Measurements from ENCODE around the gene PACRG. TPM values are rescaled to one million over a fixed set of nuclear protein-coding genes. Genes with fewer than 3 reads are reported as not detected.

The PACRG gene
- total RNA-seq, 1 donor from 2014 or later = under 0.01 TPM

DNA sequence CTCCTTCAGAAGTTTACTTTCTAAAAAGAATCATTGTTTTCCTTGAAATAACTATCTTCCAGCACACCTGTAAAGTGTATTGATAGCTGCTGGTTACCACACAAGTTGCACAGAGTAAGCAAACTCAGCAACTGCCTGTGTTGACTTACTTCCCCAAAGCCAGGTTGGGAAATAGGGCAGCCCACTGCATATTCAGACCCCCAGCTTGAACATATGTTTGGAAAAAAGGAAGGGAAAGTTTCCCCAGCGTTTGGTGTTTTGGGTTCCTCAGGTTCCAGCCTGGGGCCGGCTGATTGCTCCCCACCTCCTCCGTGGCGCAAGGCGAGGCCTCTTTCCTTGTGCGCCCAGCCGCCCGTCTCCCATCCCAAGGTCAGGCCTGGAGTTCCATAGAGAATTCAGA lies 616.6 kb downstream of the PACRG start:
- DNase-seq (ENCODE audit: low read depth in 2 of 2) = no peak

DNA sequence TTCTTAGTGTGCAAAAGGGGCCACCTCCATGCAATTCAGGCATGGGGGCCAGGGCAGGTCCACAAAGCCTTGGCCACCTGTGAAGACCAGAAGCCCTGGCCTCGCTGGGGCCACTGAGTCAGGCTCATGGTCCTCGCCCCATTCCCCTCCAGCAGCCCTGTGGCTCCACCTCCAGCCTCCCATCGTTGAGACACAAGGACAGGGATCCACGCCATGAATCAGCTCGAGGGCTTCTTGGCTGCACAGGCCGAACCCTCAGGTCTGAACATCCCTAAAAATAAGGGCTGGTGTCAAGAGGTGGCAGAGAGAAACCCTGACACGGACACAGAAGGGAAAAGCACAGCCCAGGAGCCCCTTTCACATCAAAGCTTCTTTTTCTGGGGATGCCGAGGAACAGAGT lies 618.2 kb downstream of the PACRG start:
- no peak for DNase-seq (ENCODE audit: low read depth in 2 of 2)

DNA sequence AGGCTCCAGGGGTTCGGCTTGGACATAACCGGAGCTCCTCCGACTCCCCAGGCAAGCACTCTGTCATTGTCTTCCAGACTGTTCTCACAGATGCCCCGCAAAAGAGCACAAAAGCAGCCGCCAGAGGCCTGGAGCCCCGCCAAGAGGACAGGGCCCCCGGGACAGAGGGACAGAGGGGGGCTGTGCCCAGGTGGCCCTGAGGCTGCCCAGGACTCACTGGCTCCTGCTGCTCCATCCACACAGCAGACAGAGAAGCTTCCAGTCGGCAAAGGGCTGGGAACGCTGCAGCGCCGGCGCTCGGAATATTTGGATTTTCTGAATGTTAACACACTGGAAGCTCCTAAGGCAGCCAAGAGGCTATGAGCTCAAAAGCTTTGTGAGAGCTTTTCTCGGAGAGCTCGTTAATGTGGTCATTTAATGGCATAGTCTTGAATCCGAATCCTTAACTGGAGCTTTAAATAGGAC lies 618.8 kb downstream of the PACRG start:
- DNase-seq (ENCODE audit: low read depth in 2 of 2) = no peak

DNA sequence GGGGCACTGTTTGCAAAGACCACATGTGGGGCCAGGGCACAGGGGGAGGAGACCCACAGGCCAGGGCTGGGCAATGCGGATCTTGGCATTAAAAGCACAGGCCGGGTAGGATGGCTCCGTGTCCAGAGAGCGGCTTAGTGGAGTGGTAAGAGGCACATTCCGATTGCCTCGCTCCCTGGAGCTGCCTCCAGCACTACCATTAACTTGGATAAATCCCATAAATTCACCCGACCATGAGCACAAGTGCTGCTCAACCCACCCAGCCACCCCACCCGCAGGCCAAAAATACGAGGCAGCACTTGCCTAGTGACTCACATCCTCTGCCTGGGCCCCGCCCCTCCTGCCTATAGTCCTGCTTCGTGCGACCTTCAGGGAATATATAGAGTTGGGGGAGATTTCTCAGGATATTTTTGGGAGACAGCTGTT lies 619.3 kb downstream of the PACRG start:
- DNase-seq (ENCODE audit: low read depth in 2 of 2) = no peak

DNA sequence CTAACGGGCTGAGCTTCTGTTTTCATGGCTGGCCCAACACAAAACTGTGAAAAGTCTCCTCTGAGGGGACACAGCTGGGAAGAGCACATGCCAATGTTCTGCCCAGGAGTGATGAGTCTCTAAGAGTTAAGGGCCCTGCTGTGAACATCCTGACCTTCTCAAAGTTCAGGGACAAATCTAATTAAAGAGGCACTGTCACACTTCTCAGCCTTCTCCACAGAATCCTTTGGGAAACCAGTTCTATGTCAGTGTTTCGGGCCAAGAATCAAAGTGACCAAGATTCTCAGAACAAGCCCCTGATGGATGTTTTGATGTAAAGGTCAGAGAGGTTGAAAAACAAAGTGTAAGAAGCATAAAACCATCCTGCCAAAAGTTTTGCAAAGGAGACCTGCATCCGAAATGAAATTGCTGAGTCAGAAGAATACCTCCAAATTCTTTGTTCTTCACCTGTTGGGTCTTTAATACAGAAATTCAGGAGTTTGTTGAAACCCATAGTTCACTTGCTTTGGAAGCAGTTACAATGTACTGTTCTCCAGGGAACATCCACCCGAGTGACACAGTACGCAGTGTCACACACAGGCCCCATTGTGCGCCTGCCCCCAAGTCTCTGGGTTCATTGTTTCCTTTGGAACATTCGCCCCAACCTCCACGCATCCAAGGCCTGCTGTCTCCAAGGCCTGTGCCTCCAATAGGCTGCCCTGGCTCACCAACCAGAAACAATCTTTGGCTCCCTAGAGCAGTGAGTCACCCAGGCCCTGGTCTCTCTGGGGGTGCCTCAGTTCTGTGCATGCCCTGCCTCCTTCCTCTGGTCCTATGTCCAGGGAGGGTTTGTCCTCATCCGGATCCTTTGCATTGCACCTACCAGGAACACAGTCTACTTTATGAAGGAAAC lies 621.3 kb downstream of the PACRG start:
- no peak for DNase-seq (ENCODE audit: low read depth in 2 of 2)

DNA sequence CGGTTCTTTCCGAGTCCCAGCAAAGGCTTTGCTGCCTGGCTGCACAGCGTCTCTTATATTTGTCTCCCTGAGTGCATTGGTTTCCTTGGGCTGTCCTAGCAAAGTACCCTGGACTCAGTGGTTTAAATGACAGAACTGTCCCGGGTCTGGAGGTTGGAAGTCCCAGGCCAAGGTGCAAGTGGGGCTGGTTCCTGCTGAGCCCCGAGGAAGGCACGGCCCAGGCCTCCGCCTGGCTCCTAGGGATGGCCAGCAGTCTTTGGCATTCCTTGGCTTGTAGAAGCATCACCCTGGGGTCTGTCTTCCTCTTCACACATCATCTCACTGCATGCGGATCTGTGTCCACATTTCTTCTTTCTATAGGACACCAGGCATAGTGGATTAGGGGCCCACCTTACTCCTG lies 621.9 kb downstream of the PACRG start:
- DNase-seq (ENCODE audit: low read depth in 2 of 2) = no peak

DNA sequence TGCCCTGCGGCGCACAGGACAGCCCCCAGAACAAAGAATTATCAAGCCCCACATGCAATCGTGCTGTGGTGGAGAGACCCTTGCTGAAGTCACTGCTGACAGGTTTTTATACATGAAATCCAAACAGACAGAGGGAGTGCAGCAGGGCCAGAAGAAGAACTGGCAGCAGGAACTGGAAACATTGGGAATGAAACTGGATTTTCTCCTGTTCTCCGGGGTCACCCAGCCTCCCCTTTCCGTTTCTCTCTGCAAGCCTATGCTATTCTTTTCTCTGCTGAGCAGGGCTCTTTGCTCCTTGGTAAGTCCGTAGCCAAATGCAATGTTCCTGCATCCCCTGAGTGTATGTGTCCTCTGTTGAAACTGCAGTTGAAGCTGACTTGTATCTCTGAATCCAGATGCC lies 623.2 kb downstream of the PACRG start:
- DNase-seq (ENCODE audit: low read depth in 2 of 2) = no peak

DNA sequence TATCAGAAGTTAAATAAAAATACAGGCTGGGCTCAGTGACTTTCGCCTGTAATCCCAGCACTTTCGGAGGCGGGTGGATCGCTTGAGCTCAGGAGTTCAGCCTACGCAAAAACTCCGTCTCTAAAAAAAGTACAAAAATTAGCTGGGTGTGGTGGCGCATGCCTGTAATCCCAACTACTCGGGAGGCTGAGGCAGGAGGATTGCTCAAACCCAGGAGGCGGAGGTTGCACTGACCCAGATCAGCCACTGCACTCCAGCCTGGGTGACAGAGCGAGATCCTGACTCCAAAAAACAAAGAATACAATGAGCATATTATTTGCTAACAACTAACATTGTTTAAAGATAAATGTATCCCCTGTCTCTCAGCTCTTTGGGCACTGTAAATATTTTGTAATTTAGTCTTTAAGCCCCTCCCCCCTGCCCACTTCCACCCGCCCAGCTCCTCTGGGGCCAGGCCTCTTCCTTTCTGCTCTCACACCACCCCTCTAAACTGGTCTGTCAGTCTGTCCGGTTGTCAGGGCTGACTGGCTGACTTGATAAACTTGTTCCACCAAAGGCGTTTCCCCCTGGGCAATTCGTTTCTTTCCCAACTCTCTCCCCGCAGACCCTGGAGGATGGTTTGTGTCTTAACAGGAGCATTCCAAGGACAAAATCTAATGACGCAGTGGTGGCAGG lies 624.4 kb downstream of the PACRG start:
- DNase-seq (ENCODE audit: low read depth in 2 of 2) = no peak

DNA sequence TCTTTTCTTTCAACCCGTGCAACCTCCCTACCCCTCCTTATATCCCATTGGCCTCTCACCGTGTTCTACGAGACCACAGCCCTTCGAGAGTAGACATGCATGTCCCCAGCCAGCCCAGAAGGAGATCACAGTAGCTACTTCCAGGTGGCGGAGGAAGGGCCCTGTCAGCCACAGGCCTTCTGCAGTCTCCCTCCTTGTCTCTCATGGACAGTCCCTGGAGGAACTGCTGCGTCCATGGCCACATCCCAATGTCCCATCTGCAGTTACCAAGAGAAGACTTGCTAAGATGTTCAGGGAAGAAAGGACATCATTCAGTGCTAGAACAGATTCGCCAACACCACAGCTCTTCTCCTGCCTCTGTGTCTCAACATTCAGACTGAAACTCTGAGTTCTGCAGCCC lies 625.2 kb downstream of the PACRG start:
- no peak for DNase-seq (ENCODE audit: low read depth in 2 of 2)

DNA sequence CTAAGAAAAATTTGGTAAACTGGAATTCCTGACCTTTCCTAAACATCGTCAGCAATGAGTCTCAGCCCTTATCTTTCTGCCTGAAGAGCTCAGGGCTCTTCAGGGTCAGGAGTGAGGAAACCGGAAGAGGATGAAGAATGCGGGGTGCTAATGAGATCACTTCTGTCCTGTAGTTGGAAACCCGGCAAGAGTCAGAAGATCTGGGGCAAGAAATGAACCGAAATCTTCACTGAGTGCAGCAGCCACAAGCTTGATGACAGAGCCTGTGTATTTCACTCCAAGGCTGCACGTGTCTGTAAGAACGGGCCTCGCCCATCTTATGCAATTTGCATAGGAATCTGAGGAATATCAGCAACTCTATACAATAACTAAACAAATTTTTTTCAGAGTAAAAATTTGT lies 626.3 kb downstream of the PACRG start:
- peak in 1 of 2 donors; percentile 39 for DNase-seq (ENCODE audit: low read depth in 2 of 2)

DNA sequence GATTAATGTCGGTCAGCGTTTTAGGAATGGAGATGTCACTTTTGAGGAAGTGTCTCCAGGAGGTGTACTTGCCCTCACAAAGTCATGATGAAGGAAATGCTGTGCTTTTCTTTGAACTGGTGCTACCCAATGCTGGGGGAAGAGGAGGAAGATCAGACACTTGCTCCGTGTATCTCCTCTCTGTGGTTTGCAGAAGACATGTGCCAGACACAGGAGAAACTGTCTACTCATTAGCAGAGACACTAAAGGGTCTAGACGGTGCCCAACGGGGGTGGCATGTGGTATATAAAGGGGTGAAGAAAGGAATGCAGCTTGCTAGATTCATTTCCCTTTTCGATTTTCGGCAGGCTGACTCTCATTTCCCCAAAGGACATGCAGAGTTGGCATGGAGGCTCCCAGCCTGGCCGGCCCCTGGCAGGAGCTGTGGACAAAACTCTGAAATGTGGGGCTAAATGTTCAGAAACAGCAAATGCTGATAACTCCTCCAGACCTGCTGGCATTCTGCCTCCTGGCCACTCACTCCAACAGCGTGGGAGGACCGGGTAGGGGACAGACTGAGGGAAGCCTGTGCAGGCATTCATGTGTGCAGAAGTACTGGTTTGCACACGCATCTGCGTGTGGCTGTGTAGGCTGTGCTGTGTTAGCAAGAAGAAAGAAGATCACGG lies 627.1 kb downstream of the PACRG start:
- DNase-seq (ENCODE audit: low read depth in 2 of 2) = peak in 1 of 2 donors; percentile 70

DNA sequence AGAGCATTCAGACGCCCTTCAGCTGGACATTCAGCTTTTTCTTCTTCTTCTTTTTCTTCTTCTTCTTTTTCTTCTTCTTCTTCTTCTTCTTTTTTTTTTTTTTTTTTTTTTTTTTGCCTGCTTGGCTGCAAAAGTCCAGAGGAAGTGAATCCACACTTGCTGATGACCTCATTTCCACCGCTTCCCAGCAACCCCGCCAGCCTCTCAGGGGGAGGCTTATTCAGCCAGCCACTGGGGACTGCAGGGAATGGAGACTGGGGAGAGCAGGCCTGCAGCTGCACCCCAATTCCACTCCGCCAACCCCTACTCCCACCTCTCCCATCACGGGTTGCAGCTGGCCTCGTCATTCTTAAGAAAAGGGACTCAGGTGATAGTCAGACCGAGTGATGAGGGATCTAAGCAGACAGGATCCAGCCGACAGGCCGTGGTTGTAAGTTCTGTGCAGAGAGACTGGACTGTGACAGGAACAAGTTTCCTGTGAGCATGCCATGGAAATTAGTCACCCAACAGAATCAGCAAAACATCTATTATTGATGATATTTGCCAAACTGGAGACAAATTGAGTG lies 627.7 kb downstream of the PACRG start:
- peak; percentile 74 to 84 for DNase-seq (ENCODE audit: low read depth in 2 of 2)

DNA sequence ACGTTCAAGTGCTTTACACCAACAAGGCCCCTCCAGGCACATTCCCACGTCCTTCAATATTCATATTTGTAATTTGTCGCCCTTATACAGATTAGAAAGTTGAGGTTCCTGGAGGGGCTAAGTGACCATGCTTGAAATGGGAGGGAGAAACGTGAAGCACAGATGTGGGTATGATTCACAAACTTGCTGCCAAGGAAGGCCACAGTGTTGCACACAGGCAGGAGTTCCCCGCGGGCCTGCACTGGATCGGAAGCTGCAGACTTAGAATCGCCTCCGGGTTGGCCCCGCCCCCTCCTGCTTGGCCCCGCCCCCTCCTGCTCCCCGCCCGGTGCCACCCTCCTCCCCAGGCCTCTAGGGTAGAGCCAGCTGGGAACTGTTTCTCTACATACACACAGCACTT lies 628.5 kb downstream of the PACRG start:
- peak in 1 of 2 donors; percentile 80 for DNase-seq (ENCODE audit: low read depth in 2 of 2)

DNA sequence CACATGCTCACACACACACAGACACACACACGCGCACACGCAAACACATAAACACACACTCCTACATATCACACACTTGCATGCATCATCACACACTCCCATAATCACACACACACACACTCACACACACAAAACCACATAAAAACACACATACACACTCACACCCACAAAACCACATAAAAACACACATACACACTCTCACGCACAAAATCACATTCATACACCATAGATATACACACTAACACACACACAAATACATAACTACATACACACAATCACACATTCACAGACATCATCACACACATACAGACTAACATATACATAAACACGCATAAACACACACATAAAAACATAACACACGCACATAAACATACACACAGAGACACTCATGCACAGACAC lies 629.0 kb downstream of the PACRG start:
- no peak for DNase-seq (ENCODE audit: low read depth in 2 of 2)

DNA sequence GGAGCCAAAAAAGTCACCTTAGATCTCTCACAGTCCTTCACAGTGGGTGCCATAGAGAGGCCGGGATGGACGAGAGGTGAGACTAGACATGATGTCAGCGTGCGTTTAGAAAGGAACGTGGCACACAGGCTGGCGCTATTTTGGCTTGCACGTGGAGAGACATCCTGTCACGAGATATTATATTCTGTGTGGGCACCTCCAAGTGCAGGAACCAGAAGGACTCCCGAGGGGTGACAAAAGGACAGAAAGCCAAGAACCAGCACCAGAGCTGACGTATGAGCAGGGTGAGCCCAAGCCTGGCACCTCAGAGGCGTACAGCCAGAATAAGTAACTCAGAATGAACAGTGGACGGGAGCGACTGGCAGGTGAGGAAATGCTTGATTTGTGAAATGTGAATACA lies 636.9 kb downstream of the PACRG start:
- DNase-seq (ENCODE audit: low read depth in 2 of 2) = no peak

Other genes with a start within 250 kb of the PACRG start
- gene PRKN, start 208 bp upstream of the PACRG start, total RNA-seq = 0.39 and 1.3 TPM in 2 replicates